ENCODE data around the gene CDSN.

DNA sequence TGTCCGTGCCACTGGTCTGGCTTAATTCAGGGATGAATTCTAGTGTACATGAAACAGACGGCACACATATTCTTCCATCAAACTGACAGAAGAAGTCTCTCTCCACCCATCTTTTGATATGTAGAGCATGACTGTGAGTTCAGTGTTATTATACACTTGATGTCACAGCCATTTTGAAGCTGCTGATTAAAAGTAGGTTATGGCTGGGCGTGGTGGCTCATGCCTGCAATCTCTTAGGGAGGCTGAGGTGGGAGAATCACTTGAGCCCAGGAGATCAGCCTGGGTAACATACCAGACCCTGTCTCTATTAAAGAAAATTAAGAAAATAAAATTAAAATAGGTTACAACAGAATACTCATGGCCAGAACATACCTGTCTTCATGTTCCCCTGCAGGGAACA lies 28.6 kb downstream of the CDSN start:
- TF ChIP-seq, protein P1, sequence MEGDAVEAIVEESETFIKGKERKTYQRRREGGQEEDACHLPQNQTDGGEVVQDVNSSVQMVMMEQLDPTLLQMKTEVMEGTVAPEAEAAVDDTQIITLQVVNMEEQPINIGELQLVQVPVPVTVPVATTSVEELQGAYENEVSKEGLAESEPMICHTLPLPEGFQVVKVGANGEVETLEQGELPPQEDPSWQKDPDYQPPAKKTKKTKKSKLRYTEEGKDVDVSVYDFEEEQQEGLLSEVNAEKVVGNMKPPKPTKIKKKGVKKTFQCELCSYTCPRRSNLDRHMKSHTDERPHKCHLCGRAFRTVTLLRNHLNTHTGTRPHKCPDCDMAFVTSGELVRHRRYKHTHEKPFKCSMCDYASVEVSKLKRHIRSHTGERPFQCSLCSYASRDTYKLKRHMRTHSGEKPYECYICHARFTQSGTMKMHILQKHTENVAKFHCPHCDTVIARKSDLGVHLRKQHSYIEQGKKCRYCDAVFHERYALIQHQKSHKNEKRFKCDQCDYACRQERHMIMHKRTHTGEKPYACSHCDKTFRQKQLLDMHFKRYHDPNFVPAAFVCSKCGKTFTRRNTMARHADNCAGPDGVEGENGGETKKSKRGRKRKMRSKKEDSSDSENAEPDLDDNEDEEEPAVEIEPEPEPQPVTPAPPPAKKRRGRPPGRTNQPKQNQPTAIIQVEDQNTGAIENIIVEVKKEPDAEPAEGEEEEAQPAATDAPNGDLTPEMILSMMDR (IDR thresholded peaks at IDR 0.05): no peak
- TF ChIP-seq POLR2A (IDR thresholded peaks at IDR 0.05): no peak
